ENCODE data around the gene HNRNPUL1.

- TF ChIP-seq CTCF (IDR thresholded peaks at IDR 0.05) (no peak), EP300 (IDR thresholded peaks at IDR 0.05) (no peak)
Observed at GRCh38 chr19:41220811-41221210, 43.4 kb upstream of the HNRNPUL1 start.

Measured in suprapubic skin (tissue), 3 donors.